Tongue (tissue), 2 donors: ENCODE data around the gene KRT86. TPM values are rescaled to one million over a fixed set of nuclear protein-coding genes. Genes with fewer than 3 reads are reported as not detected.
"Not testable (repeated sequence)": the region's sequence is repeated elsewhere in the genome, so short reads cannot be mapped to it uniquely, and the experiment has no call there.

Experiments
- DNase-seq: peaks from one replicate; pipeline ENCODE4 v3.0.0-alpha.2; 2015
- total RNA-seq: library from RNA; depleted of rRNA; stranded (reverse); fragments of >200 nt; gene quantifications from one replicate; pipeline ENCODE4 v1.2.3, GENCODE V29; 2014

KRT86 gene
- total RNA-seq, 1 donor from 2014 or later = not detected

DNA sequence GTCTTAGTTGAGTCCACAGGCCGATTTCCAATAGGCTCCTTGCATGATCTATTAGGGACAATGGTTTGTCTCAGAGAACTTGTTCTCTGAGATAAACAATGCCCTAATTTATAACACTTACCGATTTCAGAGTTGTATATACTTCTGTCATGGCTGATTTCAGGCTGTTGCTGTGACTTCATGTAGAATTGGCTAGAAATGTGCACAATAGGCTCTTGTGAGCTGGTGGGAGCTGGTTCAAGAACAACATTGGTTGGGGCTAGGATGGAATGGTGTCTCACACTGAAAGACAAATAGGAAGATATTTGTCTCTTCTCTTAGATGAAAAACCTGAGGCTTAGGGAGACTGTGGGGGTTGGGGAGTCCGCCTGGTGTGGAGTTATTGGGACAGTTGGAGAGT, 6.7 kb upstream of the KRT86 start:
- no peak for DNase-seq

DNA sequence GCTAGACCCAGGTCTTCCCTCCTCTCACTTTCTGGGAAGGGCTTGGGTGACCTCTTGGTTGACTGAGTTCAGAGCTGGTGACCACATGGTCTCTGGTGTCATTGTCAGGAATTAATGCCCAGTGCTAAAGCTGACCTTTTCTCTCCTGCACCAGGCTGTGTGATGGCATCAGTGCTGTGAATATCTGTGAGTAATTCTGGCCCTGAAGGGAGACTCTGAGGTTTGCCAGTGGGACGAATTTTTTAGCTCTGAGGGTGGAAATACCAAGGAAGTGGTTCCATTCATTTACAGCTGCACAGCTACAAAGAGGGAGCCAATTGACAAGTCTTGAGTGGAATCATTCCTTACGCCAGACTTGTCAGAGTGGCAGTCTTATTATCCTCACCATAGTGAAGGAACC, 6.2 kb upstream of the KRT86 start:
- DNase-seq = no peak

DNA sequence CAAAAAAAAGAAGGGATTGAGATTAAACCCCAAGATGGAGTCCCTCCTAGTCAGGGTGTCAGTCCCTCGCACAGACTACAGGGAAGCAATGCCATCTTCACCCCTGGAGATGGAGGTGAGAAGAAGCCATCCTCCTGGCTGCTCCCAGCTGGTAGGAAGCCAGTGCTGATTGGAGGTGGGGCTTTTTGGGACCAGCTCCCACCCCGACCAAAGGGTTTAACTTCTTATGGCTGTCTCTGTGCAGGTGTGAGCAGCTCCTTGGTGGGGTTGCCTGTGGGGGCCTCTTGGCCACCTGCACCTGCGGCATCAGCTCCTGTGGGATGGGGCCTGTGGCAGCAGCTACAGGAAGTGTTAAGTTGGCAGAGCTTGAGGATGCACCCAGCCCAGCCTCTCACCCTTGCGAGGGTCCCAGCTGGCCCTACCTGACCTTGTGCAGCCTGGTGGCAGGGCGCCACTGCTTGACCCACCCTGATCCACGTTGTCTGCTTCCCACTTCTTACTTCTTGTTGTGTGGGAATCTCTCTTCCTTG, 3.8 kb upstream of the KRT86 start:
- DNase-seq = no peak

DNA sequence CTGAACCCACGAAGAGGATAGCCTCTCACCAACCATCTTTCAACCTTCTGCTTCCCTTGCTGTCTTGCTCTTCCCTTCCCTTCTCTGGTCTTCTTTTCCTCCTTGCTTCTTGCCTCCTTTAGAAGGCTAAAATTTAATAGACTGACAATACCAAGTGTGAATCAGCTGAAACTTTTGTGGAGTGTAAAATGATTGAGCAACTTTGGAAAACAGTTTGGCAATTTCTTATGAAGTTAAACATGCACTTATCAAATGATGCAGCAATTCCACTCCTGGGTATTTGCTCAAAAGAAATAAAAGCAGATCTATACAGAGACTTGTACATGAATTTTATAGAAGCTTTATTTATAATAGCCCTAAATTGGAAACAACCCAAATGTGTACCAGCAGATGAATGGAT, 3.3 kb upstream of the KRT86 start:
- no peak for DNase-seq

DNA sequence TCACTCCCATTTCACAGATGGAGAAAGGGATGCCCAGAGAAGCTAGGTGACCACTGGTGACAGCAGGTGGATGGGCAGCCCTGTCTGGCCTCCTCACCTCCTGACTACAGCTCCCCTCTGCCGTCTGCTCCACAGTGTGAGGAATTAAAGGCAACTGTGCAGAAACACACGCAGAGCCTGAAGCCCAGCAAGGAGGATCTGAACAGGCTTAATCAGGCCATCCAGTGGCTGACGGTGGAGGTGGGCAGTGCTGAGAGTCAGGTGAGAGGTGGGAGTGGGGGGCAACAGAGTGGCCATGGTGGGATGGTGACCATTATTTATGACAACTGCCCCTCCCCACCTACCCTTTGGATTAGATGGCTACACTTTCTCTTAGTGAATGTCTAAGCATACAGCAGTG, 1.2 kb downstream of the KRT86 start:
- no peak for DNase-seq

DNA sequence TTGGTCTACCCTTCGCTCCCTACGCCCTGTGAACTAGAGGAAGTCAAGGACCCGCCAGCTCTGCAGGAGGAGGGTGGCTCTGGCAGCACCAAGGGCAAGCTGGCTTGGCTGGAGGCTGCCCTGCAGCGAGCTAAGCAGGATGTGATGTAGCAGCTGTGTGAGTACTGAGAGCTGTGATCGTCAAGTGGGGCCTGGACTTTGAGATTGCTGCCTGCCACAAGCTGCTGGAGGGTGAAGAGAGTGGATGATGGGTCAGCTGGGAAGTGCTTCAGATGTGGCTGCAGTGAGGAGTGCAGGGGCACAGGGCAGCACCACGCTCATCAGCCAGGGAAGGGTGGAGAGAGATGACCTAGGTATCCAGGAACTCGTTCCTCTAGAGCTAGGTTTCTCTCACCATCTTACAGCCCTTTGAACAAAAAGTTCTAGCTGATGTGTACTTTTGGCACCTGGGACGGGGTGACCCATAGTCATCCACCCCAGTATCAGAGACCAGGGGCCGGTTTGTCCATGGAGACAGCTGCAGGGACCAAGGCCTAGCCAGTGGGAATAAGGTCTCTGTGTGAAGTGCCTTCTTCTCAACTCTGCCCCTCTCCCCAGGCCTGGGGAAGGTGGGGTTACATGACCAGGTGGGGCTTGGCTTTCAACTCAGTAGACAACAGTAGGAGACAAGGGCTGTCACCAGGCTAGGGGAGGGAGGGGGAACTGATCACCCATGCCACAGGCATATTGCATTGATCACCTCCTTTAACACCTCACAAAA, 3.2 kb downstream of the KRT86 start:
- DNase-seq = no peak

DNA sequence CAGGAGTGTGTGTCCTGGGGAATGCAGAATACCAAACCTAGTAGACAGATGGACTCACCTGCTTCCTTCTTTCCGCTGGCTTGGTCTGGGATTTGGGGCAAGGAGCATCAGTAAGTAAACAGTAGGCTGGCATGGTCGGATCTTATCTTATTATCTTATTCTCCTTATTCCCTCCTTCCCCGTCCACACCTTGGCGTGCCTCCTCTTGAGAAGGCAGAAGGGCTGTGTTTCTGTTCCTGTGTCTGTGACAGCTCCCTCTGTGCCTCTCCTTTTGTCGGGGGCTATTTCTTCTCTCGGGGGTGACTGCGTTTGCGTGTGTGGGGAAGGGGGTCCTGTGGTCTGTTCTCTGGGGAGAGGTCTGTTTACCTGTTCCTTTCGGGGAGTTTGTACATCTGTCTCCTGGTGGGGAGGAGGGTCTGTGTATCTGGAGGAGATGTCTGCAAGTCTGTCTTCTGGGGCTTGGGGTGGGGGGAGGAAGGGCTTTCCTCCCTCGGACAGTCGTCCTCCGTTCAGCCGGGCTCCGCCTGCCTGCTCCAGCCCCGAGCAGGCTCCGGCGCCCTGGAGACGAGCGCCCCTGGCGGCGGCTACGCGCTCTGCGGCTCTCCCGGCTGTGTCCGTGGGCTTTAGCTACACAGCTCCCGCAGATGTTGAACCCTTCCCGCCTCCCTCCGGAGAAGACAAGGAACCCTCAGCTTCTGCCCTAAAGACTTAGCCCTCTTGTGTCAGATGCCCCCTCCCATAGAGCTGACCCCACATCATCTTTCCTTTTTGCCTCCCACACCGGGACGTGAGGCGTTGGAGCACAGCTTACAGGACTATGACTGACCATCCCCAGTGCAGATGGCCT, 4.4 kb downstream of the KRT86 start:
- peak; percentile 85 for DNase-seq

DNA sequence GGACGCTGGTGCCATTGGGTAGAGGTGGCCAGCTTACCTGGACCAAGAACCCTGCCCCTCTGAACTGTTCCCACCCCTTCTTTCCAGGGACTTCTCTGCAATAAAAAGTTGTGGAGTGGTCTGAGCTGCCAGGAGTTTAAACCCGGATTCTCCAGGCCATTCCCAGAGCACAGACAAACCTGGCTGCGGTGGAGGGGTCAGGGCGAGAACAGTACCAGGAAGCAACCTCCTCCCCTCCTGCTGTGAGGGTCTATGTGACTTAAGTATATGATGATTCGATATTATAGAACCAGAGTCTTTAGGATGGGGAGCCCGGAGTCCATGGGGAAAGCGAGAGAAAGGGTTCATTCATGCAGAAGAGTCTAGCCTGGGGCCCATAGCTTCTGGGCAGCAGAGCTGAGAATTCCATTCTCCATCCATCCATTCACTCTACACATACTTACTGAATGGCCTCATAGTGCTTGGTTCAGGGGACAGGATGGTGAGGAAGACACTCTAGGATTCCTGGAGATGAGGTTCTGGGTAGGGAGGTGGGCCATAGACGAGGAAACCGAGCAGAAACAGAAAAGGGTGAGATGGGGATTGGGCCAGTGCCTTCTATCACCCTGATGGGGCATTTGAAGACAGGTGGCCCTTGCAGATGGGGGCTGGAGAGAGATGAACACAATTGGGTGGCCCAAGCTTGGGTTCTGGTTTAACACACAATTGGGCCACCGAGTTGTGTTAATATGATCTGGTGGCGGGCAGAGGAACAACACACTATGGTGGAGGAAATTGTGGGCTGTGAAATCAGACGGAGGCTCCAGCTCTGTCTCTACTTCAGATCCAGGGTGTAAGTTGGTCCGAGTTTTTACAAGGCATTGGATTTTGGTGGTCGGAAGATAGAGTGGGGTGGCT, 5.2 kb downstream of the KRT86 start:
- no peak for DNase-seq

DNA sequence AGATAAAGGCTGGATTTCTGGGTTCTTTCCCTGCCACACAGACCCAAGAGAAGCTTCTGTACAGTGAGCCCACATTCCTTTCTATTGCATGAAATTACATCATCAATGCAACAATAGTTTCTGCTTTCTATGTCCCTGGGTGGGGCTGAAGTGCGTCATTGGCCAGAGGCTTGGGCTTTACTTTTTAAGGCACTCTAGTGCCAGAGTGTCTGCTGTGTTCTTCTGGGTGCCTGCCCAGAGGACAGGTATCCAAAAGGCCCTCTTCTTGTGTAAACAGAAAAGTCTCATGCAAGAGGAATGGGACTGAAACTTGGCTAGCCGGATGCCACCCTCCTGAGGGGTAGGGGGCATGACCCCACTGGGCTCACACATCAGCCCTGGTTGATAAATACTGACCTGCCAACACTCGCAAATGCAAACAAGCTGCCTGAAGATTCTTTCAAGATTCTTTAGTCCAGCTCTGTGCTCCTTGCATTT, 5.9 kb downstream of the KRT86 start:
- DNase-seq = peak; percentile 62

DNA sequence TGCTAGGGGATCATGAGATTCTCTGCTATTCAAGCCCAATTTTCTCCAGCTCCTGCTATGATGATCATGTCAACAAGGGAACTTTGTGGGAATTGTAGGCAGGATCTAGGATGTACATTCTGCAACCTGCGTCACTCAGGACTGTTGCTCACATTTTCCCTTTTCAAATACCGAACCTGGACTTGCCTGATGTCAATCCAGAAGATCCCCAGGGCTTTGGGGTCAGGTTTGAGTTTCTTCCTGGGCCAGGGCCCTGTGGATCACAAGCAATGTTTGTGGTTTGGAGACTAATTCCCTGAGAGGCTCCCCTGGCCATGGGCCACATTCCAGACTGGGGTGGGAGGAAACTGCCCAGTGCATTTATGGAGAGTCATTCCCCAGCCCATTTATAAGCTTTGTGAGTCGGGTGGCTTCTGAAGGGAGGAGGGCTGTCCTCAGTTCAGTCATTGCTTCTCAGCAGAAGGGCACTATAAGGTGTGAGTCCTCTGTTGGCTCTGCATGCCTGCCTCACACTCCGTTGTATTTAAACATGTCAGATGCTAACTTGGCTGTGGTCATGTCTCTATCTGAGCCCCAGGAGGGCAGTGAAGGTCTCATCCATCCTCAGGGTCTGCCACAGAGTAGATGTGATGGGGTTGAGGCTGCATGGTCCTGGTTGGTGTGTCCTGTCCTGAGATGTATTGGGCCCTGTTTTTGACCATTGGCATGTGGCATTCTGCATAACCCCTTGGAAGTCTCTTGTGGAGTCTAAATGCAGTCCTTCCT, 6.5 kb downstream of the KRT86 start:
- DNase-seq = peak; percentile 47

DNA sequence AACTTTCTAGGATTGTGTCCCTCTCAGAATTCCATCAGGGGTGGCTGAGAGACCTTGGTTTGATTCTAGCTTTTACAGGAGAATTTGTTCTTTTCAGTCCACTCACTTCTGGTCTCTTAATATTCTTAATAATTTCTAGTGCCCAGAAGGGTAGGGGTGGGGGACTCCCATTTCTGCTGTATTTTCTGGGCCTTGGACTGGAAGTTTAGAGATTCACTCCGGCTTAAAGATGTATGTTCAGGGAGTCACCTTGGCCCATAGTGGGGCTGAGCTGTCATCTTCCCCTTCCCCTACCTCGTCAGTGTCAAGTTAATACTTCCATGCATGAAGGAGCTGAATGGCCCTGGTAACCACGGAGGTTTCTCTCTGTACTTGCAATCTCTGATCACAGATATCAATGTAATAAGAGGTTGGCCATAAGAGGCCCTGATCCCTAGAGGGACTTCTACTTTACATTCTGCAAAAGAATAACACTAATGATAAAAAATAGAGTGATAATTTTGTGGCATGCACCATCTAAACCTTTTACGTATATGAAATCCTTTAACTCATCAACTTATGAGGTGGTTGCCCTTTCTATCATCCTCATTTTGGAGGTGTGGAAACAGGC, 10.2 kb downstream of the KRT86 start:
- DNase-seq = no peak

DNA sequence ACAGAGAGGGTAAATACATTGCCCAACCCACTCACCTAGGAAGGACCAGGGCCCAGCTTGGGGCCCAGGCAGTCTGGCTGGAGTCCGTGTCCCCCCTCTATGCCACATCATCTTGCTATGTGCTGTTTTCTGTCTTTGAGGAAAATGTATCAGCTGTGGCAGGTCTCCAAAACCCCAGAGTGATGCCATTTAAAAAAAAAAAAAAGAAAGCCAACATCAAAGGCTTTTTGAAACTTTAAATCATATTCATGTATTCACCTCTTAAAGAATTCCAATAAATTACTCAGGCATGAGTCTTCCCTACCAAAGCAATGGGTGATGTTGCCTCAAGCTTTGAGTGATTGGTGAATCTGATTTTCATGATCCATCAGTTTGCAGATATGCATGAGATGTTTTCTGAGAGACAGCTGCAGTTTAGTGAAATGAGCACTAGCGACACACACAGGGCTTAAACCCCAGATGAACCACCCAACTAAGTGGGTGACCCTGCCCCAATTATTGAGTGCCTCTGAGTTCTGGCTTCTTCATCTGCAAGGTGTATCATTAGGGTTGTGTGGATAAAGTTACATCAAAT, 10.8 kb downstream of the KRT86 start:
- DNase-seq = no peak

DNA sequence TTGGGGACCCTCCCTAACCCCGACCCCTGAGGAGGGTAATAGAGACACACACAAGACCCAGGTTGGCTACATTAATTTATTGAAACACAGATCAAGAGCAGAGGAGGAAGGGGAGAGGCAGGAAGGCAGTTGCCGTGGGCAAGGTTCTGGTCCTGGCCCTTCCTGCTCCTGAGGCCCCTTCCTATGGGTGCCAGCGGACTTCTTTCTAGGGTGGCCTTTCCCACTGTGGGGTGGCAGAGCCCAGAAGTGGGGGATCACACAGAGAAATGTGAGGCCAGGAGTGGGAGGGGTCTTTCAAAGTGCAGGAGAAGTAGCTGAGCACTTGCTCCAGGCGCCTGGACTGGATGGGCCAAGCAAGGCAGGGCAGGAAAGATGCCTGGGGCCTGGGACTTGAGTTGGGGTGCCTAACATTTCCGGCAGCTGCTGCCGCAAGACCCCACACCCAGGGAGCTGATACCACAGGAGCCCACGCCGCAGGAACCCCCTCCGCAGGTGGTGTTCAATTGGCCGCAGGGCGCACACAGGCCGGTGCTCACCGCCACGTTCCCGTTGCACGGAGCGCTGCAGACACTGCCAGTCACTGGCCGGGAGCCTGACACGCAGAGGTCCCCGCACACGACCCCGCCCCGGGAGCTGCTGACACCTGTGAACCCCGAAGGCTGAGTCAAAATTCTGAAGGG, 11.5 kb downstream of the KRT86 start:
- DNase-seq = no peak

DNA sequence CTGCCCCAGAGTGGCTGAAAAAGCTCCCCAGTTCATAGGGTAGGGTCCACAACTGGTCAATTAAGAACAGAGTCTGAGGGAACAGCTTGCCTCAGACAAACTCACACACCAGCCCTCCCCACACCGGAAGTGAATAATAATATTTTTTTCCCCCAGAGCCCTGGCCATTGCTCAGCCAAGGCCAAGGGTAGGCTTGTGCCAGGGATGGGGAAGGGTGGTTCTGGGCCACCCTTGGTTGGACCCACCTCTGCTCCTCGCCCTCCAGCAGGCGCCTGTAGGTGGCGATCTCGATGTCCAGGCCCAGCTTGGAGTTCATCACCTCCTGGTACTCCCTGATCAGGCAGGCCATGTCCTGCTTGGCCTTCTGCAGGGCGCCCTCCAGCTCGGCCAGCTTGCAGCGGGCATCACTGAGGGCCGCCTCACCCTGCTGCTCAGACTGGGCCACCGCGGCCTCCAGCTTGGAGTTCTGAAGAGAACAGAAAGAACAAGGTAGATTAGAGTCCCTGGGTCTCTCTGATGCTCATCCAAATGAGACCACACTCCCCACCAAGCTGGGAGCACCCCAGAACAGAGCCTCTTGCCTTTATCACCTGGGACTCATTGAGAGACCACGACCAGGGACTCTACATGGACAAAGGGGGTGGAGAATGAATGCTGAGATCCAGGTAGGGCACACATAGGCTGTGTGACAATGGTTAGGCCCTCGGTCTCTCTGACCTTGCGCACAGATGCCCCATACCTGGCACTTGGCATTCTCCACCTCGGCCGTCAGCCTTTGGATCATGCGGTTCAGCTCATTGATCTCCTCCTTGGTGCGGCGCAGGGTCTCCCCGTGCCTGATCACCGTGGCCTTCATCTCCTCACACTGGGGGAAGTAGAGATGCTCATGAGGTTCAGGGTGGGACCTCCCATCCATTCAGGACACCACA, 12.7 kb downstream of the KRT86 start:
- DNase-seq = not testable (repeated sequence)

DNA sequence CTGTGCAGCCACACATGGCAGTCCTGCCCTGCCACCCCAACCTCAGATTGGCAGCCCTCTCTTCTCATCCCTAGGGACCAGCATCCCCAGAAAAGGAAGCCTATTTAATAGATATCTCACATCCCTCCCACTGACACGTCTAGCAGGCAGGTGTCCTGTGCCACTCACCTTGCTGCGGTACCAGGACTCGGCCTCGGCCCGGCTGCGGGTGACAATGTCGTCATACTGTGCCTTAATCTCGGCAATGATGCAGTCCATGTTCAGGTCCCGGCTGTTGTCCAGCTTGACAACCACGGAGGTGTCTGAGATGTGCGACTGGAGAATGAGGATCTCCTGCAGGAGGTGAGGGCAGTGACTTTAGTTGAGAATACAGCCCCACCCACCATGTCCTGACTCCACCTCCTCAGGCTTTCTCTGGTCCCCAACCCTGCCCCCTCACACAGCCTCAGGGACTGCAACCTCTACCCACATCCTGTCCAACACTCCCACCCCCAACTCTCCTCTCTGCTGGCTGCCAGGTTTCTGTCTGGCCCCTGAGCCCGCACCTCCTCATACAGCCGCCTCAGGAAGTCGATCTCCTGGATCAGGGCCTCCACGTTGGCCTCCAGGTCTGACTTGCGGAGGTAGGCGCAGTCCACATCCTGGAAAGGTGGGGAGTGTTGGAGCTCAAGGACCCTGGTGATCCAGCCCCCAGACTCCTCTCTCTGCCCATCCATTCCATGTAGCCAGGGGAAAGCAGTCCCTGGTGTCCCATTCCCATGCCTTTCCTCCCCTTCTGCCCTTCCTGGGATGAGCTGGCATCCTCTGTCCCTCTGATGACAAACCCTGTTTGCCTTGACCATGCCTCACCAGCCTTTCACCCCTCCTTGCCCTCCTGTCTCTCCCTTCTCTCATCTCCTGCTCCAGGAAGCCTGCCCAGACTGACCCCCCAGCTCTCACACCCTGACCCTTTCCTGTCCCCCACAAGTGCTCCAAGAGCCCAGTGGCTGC, 13.7 kb downstream of the KRT86 start:
- DNase-seq = not testable (repeated sequence)

DNA sequence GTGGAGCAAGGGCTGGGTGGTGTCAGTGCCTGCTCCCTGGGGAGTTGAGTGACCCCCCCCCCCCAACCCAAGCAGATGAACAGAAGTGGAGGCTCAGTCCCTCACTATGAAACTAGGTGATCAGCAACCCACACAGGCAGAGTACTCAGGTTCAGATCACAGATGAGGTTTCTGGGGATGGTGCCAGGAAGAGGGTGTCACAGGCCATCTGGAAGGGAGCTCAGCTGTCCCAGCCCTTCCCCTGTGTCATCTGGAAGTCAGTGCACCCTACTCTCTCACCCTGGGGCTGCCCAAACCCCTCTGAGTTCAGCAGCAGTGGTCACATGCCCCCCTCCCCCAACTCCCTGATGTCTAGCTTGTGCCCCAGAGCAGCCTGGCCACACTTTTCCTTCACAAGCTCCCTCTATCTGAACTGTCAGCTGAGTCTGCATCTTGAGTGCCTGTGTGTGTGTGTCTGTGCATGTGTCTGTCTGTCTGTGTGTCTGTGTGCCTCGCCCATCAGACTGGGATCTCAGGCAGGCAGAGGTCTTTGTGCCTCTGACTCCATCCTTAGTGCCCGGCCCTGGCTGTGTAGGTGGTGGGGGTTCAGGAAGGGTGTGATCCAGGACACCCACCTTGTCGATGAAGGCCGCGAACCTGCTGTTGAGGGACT, 16.2 kb downstream of the KRT86 start:
- not testable (repeated sequence) for DNase-seq
